ENCODE results near the gene TMEM175.

The TMEM175 gene

DNA sequence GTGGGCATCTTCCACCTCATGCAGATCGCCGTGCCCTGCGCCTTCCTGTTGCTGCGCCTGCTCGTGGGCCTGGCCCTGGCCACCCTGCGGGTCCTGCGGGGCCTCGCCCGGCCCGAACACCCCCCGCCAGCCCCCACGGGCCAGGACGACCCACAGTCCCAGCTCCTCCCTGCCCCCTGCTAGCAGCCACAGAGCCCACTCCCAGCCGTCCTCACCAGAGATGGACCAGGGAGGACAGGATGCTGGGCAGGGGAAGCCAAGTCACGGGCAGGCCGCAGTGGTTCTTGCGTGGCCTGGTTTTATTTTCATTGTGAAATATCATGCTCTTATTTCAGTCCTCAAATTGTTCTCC is 26.0 kb downstream of the TMEM175 start:
- no peak for DNase-seq (ENCODE audit: low read depth in 1 of 2, low spot score in 1 of 2)

GRCh38 chr4:958696-959337 is 26.6 kb downstream of the TMEM175 start:
- no peak for DNase-seq (ENCODE audit: low read depth in 1 of 2, low spot score in 1 of 2)

DNA sequence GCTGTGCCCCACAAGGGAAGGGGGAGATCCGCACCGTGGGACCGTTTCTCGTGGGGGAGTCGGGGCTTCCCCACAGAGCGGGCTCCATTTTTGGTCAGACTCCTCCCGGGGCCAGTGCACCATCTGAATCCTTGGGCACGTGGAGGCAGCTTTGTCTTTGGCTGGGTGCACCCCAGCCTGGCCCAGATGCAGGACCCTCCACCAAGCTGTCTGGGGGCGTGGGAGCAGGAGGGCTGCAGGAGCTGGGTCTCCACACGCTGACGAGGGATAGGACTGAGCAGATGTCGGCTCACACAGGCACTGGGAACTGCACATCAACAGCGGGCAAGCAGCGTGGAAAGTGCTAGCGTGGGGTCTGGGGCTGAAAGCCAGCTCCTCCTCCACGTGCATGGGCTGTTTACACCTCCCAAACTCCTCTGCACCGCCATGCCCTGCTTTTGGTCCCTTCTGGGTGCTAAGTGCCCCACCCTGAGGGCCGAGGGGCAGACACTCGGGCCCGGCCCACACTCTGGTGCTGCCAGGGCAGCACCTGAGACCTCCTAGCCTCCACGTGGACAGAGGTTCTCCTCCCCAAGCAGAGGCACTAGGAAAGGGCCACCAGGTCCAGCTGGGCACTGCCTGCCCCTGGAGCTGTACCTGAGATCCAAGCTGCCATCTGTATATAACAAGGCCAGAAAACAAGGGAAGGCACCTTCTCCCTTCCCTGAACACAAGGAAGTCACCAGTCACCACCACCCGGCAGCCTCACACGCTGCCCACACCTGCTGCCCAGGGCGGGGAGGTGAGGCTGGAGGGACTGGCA is 27.3 kb downstream of the TMEM175 start:
- no peak for DNase-seq (ENCODE audit: low read depth in 1 of 2, low spot score in 1 of 2)

DNA sequence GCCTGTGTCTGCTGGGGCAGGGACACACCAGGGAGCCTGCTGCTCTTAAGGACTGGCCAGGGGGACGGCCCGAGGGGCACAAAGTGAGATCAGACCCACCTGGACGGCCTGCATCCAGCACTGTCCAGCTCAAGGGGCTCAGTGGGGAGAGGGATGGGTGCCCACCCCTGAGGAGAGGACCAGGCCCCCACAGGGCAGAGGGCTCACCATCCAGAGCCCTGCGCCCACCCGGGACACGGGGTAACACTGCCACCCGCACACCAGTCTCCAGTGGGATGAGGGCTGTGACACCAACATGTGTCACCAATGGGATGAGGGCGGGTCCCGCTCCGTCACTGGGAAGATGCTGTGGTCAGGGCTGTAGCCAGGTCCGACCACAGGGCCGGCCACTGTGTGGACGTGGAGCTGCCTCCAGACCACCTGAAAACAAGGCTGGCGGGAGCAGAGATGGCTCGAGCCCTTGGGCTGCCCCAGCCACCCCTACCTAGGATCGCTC is 27.9 kb downstream of the TMEM175 start:
- DNase-seq (ENCODE audit: low read depth in 1 of 2, low spot score in 1 of 2), result no peak

- no peak for DNase-seq (ENCODE audit: low read depth in 1 of 2, low spot score in 1 of 2)
These were observed 28.5 kb downstream of the TMEM175 start for GRCh38 chr4:960636-961350.

DNA sequence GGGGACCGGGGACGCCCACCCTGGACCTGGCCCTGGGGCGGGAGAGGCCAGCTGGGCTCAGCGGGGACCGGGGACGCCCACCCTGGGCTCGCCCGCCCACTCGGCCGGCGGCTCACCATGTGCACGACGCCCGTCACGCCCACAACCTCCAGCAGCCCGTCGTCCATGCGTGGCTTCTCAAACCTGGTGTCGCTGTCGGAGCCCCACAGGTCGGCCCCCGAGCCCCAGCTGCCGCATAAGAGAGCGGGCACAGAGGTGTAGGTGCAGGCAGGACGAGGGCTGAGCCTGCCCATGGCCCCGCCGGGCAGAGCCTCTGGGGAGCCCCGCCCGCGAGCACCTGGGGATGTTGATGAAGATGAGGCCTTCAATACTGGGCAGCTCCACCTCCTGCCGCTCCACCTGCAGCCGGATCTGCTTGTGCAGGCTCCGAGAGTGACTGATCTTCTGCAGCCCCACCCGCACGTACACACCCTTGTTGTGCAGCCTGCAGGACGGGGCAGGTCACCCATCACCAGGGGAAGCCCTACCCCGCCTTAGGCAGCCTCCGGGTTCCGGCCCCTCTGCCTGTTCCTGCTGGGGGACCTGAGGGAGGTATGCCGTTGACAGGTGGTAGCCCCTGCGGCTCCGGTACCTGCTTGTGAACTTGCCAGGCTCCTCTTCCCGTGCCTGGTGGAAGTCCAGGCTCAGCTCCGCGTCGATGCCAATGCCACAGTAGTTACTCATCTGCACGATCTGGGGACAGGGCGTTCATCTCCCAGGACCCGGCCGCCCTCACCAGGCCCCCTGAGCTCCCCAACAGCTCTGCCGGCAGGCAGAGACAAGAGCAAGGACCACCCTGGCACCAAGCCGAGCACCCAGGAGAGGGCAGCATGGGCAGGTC is 29.3 kb downstream of the TMEM175 start:
- no peak for DNase-seq (ENCODE audit: low read depth in 1 of 2, low spot score in 1 of 2)

- no peak for DNase-seq (ENCODE audit: low read depth in 1 of 2, low spot score in 1 of 2)
These were observed 30.3 kb downstream of the TMEM175 start for GRCh38 chr4:962231-963208.

- no peak for DNase-seq (ENCODE audit: low read depth in 1 of 2, low spot score in 1 of 2)
These were observed 31.3 kb downstream of the TMEM175 start for GRCh38 chr4:963276-964225.

- DNase-seq (ENCODE audit: low read depth in 1 of 2, low spot score in 1 of 2), result no peak
These were observed 32.2 kb downstream of the TMEM175 start for GRCh38 chr4:964346-965025.

DNA sequence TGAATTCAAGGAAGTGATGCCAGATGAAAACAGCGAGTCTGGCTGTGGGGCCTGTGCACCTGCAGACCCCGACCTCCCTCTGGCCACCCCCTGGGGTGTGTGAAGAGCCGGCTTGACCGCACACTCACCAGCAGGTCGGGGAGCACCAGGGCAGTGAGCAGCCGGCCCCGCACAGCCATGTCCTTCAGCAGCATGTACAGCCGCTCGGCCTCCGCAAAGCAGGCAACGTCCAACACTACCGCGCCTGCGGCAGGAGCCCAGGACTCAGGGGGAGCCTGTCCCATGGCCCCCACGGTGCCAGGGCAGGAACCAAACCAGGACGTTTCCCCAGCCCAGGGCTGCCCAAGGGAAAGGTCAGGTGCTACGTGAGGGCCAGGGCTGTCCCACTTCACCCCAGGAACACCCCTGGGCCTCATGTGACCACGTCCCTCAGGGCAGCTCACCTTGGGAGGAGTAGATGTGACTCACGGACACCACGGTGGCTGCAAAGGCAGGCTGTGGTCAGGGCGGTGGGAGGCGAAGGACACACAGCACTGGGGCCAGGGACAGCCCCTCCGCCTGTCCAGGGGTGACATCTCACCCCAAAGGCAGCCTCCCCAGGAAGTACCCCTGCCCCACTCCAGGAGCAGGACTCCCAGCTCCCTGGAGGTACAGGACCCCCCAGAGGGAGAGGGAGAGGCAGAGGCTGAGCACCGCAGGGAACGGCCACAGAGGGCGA is 32.9 kb downstream of the TMEM175 start:
- DNase-seq (ENCODE audit: low read depth in 1 of 2, low spot score in 1 of 2), result no peak

DNA sequence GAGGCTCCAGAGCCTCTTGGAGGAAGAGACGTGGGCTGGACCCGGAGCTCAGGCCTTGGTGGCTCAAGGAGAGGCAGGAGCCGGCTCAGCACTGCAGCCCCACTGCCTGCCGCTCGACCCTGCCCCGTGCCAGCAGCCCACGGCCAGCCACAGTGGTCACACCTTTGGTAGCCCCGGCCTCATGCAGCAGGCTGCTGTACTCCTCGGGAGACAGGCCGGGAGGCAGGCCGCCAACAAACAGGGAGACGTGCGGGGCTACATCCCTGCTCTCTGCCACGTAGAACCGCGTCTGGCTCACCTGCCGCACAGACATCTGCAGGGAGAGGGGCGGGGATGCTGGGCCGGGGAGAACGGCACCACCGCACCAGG is 33.5 kb downstream of the TMEM175 start:
- no peak for DNase-seq (ENCODE audit: low read depth in 1 of 2, low spot score in 1 of 2)

DNA sequence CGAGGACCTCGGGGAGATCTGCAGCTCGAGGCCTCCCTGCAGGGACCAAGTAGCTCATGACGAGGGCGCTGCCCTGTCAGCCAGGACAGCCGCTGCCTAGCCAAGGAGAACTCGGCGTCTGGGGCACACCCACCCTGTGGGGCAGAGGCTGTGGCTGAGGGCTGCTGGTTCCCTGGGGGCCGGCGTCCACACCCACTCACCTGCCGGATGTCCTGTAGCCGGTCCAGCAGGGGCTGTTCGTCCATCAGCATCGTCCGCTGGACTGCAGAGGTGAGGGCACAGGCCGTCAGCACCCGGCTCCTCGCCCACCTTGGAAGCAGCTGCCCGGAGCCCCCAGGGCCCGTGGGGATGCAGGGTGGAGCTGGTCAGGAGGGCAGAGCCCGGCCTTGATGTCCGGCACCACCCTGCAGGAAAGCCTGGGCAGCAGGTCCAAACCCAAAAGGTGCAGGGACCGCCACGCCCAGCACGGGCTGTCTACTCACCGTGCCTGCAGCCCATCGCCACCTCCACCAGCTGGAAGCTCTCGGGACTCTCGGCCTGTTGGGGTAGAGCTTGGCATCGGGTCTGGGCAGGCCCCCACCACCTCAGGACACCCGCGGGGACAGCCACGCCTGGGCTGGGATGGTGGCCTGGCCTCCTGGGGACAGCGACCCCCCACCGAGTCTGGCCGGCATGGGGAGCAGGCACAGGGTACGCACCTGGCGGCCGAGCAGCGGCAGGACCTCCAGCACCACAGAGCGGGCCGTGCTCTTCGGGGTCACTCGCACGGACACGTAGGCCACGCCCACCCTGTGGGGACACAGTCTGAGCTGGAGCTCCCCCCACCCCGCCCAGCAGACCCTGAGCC is 34.2 kb downstream of the TMEM175 start:
- DNase-seq (ENCODE audit: low read depth in 1 of 2, low spot score in 1 of 2), result no peak

GRCh38 chr4:967113-968104 is 35.1 kb downstream of the TMEM175 start:
- DNase-seq (ENCODE audit: low read depth in 1 of 2, low spot score in 1 of 2), result no peak

GRCh38 chr4:968221-968620 is 36.0 kb downstream of the TMEM175 start:
- no peak for DNase-seq (ENCODE audit: low read depth in 1 of 2, low spot score in 1 of 2)

DNA sequence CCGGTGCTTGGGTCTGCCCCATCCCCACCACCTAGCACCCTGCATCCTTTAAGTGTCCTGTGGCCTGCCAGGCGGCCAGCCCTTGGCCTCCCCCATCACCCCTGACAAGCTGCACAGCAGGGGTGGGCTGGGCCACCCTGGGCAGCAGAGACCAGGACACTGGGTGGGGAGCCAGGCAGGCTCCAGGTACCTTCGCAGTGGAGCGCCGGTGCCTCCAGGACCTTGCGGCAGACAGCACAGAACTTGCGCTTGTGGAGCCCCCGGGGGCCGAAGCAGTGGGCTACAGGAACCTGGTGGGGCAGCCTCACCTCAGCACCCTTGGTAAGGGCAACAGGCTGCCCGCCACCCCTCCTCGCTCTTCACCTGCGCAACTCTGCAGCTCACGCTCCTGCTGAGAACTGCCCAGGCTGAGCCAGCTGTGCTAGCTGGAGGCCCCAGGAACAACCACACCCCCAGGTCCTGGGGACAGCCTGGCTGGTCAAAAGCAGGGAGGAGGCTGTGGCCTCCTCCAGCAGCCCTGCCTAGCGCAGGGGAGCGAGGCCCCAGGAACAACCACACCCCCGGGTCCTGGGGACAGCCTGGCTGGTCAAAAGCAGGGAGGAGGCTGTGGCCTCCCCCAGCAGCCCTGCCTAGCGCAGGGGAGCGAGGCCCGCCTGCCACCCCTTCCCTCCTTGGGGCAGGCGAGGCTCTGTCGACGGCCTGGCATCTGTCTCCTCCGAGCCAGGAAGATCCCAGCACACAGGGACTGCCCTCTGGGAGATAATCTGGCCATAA is 36.5 kb downstream of the TMEM175 start:
- DNase-seq (ENCODE audit: low read depth in 1 of 2, low spot score in 1 of 2), result no peak

Data from activated CD4-positive, alpha-beta T cell treated with anti-CD3 and anti-CD28 coated beads, Interleukin-2, amount 50 U/mL, for 24 hours (primary cell).